SK-N-SH treated with all-trans-retinoic acid at 6 μM for 48 hours (cell line): Measurements from ENCODE around the gene HSPG2.
A peak's percentile ranks its signal among the peaks of the same experiment; 100 is the strongest.

ENCODE experiments used
- ATAC-seq: fragments of 200-7000 bp; cut with Tn5 transposase; 3 replicates; pipeline ENCODE4 v1.9.1; 2020; ENCODE audit warnings: mild to moderate bottlenecking, moderate library complexity
- ARNTL ChIP-seq: fragments of 450-650 bp; formaldehyde crosslinking; IDR thresholded peaks from 2 replicates; pipeline ENCODE4 v1.5.0; 2020; ENCODE audit warnings: low read depth, mild to moderate bottlenecking, moderate library complexity, borderline replicate concordance
- CSDC2 ChIP-seq: fragments of 250-450 bp; sonication (Bioruptor Pico); IDR thresholded peaks from 2 replicates; pipeline ENCODE4 v1.5.0; 2020; ENCODE audit warnings: mild to moderate bottlenecking, moderate library complexity
- ESRRG ChIP-seq: fragments of 250-450 bp; sonication (Bioruptor Pico); IDR thresholded peaks from 2 replicates; pipeline ENCODE4 v1.6.1; 2021; ENCODE audit warnings: mild to moderate bottlenecking
- ISL1 ChIP-seq: fragments of 250-450 bp; sonication (Bioruptor Pico); IDR thresholded peaks from 2 replicates; pipeline ENCODE4 v2.1.2; 2022; ENCODE audit warnings: mild to moderate bottlenecking, moderate library complexity
- OSR1 ChIP-seq: fragments of 250-450 bp; sonication (Bioruptor Pico); IDR thresholded peaks from 2 replicates; pipeline ENCODE4 v1.8.0; 2022; ENCODE audit warnings: moderate library complexity, mild to moderate bottlenecking, inconsistent platforms
- PPARA ChIP-seq: fragments of 250-450 bp; sonication (Bioruptor Pico); IDR thresholded peaks from 2 replicates; pipeline ENCODE4 v1.5.0; 2020; ENCODE audit warnings: mild to moderate bottlenecking, borderline replicate concordance
- RARB ChIP-seq: fragments of 250-450 bp; sonication (Bioruptor Pico); IDR thresholded peaks from 2 replicates; pipeline ENCODE4 v1.8.0; 2021; ENCODE audit warnings: mild to moderate bottlenecking, moderate library complexity
- SNAI2 ChIP-seq: fragments of 250-450 bp; sonication (Bioruptor Pico); IDR thresholded peaks from 2 replicates; pipeline ENCODE4 v1.5.0; 2020; ENCODE audit warnings: mild to moderate bottlenecking, moderate library complexity
- TOX ChIP-seq: fragments of 250-450 bp; sonication (Bioruptor Pico); IDR thresholded peaks from 2 replicates; pipeline ENCODE4 v1.8.0; 2021; ENCODE audit warnings: mild to moderate bottlenecking, moderate library complexity, borderline replicate concordance
- ZC3H10 ChIP-seq: fragments of 250-450 bp; sonication (Bioruptor Pico); IDR thresholded peaks from 2 replicates; pipeline ENCODE4 v1.5.1; 2021; ENCODE audit warnings: mild to moderate bottlenecking, moderate library complexity
- ZFP3 ChIP-seq: fragments of 250-450 bp; sonication (Bioruptor Pico); IDR thresholded peaks from 2 replicates; pipeline ENCODE4 v1.5.0; 2020; ENCODE audit warnings: mild to moderate bottlenecking, moderate library complexity
- ZNF565 ChIP-seq: fragments of 450-650 bp; formaldehyde crosslinking; conservative IDR thresholded peaks from 2 replicates; pipeline ENCODE4 v1.5.0; 2020; ENCODE audit warnings: low read depth, mild to moderate bottlenecking, moderate library complexity
- ZNF70 ChIP-seq: fragments of 450-650 bp; formaldehyde crosslinking; IDR thresholded peaks from 2 replicates; pipeline ENCODE4 v1.5.0; 2020; ENCODE audit warnings: mild to moderate bottlenecking, moderate library complexity
- ZNF8 ChIP-seq: fragments of 450-650 bp; formaldehyde crosslinking; IDR thresholded peaks from 2 replicates; pipeline ENCODE4 v1.5.0; 2020; ENCODE audit warnings: mild to moderate bottlenecking, moderate library complexity
- TF ChIP-seq, protein P1 (sequence below): fragments of 250-450 bp; sonication (Bioruptor Pico); IDR thresholded peaks from 2 replicates; pipeline ENCODE4 v1.5.1; 2021; ENCODE audit warnings: mild to moderate bottlenecking, moderate library complexity
- TF ChIP-seq, protein P2 (sequence below): fragments of 250-450 bp; sonication (Bioruptor Pico); IDR thresholded peaks from 2 replicates; pipeline ENCODE4 v1.5.1; 2020; ENCODE audit warnings: low read depth, mild to moderate bottlenecking, moderate library complexity
- TF ChIP-seq, protein P3 (sequence below): fragments of 250-450 bp; sonication (Bioruptor Pico); IDR thresholded peaks from 2 replicates; pipeline ENCODE4 v1.8.0; 2020; ENCODE audit warnings: mild to moderate bottlenecking, moderate library complexity, borderline replicate concordance

Gene HSPG2

DNA sequence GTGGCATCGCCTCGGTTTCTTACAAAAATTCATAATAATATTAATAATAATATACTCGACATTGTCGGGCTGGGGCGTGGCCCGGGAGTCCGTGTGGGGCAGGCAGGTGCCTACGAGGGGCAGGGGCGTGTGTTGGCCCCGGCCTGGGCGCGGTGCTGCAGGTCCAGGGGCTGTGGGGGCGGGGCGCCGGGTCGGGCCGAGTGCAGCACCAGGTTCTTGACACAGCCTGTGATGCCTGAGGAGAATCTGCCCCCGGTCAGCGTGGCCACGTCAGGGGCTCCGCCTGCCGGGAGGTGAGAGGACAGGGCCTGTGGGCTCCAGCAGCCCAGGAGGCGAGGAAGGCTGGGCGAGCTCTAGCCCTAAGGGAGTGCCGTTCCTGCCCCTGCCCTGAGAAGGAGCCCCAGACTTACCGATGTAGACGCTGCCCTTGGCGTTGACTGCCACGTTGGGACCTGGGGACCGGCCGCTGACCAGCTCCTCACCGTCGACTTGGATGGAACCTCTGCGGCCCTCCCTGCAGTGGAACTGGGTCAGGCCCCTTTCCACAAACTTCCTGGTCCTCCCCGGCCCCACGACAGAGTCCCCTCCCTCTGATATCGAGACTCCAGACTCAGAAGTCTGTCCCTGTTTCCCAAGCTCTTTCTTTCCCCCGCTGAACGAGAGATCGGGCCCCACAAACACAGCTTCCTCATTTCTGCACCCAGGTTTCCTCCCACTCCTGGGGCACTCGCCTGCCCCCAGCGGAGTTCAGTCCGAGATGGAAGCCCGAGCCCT, 113.7 kb downstream of the HSPG2 start:
- TF ChIP-seq CSDC2 (CRISPR knock-in tag) (no peak), TOX (CRISPR knock-in tag) (no peak), RARB (CRISPR knock-in tag) (no peak), PPARA (CRISPR knock-in tag) (no peak), SNAI2 (no peak), ZNF8 (no peak), ZNF565 (no peak), ZFP3 (CRISPR knock-in tag) (no peak), ESRRG (CRISPR knock-in tag) (no peak), ISL1 (CRISPR knock-in tag) (no peak), ZNF70 (CRISPR knock-in tag) (no peak), ZC3H10 (no peak)
- TF ChIP-seq, protein P1, sequence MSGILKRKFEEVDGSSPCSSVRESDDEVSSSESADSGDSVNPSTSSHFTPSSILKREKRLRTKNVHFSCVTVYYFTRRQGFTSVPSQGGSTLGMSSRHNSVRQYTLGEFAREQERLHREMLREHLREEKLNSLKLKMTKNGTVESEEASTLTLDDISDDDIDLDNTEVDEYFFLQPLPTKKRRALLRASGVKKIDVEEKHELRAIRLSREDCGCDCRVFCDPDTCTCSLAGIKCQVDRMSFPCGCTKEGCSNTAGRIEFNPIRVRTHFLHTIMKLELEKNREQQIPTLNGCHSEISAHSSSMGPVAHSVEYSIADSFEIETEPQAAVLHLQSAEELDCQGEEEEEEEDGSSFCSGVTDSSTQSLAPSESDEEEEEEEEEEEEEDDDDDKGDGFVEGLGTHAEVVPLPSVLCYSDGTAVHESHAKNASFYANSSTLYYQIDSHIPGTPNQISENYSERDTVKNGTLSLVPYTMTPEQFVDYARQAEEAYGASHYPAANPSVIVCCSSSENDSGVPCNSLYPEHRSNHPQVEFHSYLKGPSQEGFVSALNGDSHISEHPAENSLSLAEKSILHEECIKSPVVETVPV (CRISPR knock-in tag) = no peak
- no peak; the same call in 2 of the 3 replicates for ATAC-seq

DNA sequence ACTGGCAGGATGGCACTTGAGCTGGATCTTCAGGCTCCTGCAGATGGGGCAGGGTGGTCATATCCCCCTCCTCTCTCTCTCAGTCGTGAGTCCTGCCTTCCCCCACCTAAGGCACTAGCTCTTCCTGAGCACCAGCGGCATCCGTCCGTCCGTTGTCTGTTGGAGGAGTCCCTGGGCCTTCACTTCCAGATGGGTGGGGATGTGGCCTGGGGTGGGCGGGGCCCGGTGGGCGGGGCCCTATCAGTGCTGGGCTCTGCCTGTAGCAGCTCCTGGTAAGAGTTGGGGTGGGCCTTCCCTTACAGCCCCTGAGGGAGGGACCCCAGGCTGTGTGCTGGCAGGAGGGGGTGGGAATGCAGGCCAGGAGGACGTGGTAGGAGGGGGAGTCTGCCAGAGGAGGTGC, 114.8 kb downstream of the HSPG2 start:
- TF ChIP-seq ARNTL (CRISPR knock-in tag) = no peak
- TF ChIP-seq, all 23 proteins: peak for 0
- peak; percentile 26; the same call in 2 of the 3 replicates for ATAC-seq

DNA sequence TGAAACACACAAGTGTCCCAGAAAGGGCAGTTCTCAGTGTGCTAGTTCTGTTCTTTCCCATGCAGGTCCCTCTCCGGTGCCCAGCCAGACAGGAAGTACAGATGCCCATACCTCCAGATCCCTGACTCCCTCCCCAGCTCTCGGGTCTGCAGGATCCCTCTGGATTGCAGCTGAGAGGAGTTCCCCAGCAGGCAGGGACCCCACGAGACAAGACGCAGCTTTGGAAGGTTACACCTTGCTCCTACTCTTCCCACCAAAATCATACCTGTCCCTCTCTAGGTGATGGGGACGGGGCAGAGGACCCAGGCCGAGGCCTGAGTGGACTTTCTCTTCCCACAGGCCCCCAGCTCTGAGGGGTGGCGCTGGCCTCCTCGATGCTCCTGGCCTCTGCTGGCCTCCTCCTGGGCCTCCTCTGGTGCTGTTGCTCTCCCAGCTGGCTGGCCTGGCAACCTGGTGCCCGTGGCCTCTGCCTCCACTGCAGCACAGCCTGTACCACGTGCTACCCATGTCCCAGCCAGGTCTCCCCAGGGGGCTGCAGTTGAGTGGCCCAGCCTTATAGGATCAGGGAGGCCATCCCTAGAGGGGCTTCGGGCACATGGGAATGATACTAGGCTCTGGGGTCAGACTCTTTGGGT, 115.6 kb downstream of the HSPG2 start:
- TF ChIP-seq CSDC2 (CRISPR knock-in tag) (no peak), OSR1 (CRISPR knock-in tag) (no peak), ISL1 (CRISPR knock-in tag) (no peak)
- no peak for ATAC-seq

DNA sequence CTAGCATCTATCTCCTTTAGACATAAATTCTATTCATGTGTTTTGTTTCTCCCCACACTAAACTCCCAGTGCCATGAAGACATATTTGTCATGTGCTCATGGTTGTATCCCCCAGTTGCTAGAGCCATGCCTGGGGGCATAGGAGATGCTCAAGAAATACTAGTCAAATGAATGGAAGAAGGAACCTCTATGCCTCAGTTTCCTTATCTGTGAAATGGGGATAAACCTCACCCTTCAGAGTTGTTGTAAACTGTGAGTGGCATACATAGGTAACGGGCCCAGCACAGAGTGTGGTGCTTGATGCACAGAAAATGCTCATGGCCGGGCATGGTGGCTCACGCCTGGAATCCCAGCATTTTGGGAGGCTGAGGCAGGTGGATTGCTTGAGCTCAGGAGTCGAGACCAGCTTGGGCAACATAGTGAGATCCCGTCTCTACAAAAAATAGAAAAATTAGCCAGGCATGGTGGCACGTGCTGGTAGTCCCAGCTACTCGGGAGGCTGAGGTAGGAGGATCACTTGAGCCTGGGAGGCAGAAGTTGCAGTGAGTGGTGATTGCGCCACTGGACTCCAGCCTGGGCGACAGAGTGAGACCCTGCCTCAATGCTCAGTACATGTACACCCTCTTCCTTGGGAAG, 116.4 kb downstream of the HSPG2 start:
- ATAC-seq = no peak
- no peak for TF ChIP-seq CSDC2 (CRISPR knock-in tag)

DNA sequence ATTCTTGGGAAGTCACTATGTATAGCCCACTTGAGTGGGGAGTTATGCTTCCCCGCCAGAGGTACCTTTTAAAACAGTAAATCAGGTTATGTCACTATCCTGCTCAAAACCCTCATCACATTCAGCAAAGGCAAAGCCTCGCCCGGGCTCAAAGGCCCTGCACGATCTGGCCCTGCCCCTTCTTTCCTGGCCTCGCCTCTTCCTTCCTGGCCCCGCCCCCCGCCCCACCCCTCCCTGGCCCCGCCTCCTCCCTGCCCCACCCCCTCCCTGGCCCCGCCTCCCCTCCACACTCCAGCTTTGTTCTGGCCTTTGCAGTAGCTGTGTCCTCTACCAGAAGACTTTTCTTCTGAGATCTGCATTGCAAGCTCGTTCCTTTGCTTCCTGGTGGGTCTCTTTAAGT, 118.5 kb downstream of the HSPG2 start:
- 0 out of 3 replicates have a peak, but pooled peaks have one; percentile 8 for ATAC-seq
- TF ChIP-seq CSDC2 (CRISPR knock-in tag) (no peak), OSR1 (CRISPR knock-in tag) (no peak), ZNF565 (no peak), ZFP3 (CRISPR knock-in tag) (no peak), ARNTL (CRISPR knock-in tag) (no peak), ISL1 (CRISPR knock-in tag) (no peak), ZC3H10 (no peak), RARB (CRISPR knock-in tag) (no peak), TOX (CRISPR knock-in tag) (no peak)
- TF ChIP-seq, protein P2, sequence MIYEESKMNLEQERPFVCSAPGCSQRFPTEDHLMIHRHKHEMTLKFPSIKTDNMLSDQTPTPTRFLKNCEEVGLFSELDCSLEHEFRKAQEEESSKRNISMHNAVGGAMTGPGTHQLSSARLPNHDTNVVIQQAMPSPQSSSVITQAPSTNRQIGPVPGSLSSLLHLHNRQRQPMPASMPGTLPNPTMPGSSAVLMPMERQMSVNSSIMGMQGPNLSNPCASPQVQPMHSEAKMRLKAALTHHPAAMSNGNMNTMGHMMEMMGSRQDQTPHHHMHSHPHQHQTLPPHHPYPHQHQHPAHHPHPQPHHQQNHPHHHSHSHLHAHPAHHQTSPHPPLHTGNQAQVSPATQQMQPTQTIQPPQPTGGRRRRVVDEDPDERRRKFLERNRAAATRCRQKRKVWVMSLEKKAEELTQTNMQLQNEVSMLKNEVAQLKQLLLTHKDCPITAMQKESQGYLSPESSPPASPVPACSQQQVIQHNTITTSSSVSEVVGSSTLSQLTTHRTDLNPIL (CRISPR knock-in tag) = no peak
- TF ChIP-seq, protein P1 (CRISPR knock-in tag) = no peak
- TF ChIP-seq, protein P3, sequence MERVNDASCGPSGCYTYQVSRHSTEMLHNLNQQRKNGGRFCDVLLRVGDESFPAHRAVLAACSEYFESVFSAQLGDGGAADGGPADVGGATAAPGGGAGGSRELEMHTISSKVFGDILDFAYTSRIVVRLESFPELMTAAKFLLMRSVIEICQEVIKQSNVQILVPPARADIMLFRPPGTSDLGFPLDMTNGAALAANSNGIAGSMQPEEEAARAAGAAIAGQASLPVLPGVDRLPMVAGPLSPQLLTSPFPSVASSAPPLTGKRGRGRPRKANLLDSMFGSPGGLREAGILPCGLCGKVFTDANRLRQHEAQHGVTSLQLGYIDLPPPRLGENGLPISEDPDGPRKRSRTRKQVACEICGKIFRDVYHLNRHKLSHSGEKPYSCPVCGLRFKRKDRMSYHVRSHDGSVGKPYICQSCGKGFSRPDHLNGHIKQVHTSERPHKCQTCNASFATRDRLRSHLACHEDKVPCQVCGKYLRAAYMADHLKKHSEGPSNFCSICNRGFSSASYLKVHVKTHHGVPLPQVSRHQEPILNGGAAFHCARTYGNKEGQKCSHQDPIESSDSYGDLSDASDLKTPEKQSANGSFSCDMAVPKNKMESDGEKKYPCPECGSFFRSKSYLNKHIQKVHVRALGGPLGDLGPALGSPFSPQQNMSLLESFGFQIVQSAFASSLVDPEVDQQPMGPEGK (CRISPR knock-in tag) = no peak
